GM23338 (cell line): ENCODE measurements around the gene LRP1B. TPM values are rescaled to one million over a fixed set of nuclear protein-coding genes. Genes with fewer than 3 reads are reported as not detected.

Source experiments
- ATAC-seq: fragments of 200-7000 bp; cut with Tn5 transposase; 3 replicates; pipeline ENCODE4 v1.9.1; 2020
- DNase-seq: peaks from one replicate; pipeline ENCODE4 v3.0.0-alpha.2; 2015; ENCODE audit warnings: low spot score
- H2AFZ ChIP-seq: fragments of 200-600 bp; sonication (generic); 2 replicates; pipeline ENCODE4 v1.8.0; 2016; ENCODE audit warnings: antibody characterized with exemption, mild to moderate bottlenecking, moderate library complexity
- H3F3A ChIP-seq: fragments of 200-600 bp; sonication (generic); replicated peaks from 2 replicates; pipeline ENCODE4 v1.8.0; 2017; ENCODE audit warnings: antibody characterized with exemption, mixed run types, low read depth
- H3K27ac ChIP-seq: fragments of 200-600 bp; sonication (generic); 2 replicates; pipeline ENCODE4 v1.6.1; 2016; ENCODE audit warnings: low read depth
- H3K27me3 ChIP-seq: fragments of 200-600 bp; sonication (generic); 2 replicates; pipeline ENCODE4 v1.8.0; 2016; ENCODE audit warnings: mild to moderate bottlenecking, mixed run types, moderate library complexity; ENCODE audit not compliant: insufficient read depth
- H3K36me3 ChIP-seq: fragments of 200-600 bp; sonication (generic); 2 replicates; pipeline ENCODE4 v1.8.0; 2016; ENCODE audit warnings: mild to moderate bottlenecking; ENCODE audit not compliant: insufficient read depth
- H3K4me1 ChIP-seq: fragments of 200-600 bp; sonication (generic); 2 replicates; pipeline ENCODE4 v1.8.0; 2016; ENCODE audit warnings: mild to moderate bottlenecking, moderate library complexity; ENCODE audit not compliant: insufficient read depth
- H3K4me2 ChIP-seq: fragments of 200-600 bp; sonication (generic); 2 replicates; pipeline ENCODE4 v1.7.1; 2017; ENCODE audit warnings: mixed run types
- H3K4me3 ChIP-seq: fragments of 200-600 bp; sonication (generic); 2 replicates; pipeline ENCODE4 v1.6.1; 2016; ENCODE audit warnings: mixed run types
- H3K79me2 ChIP-seq: fragments of 200-600 bp; sonication (generic); replicated peaks from 2 replicates; pipeline ENCODE4 v1.8.0; 2017; ENCODE audit warnings: mild to moderate bottlenecking; ENCODE audit not compliant: insufficient read depth
- H3K9me2 ChIP-seq: fragments of 200-600 bp; sonication (generic); 2 replicates; pipeline ENCODE4 v1.8.0; 2017; ENCODE audit not compliant: insufficient read depth
- H4K20me1 ChIP-seq: fragments of 200-600 bp; sonication (generic); replicated peaks from 2 replicates; pipeline ENCODE4 v1.8.0; 2017; ENCODE audit warnings: mild to moderate bottlenecking; ENCODE audit not compliant: insufficient read depth
- H3K27ac Mint-ChIP-seq: 2 replicates; pipeline ENCODE4 v1.8.0; 2020; ENCODE audit warnings: inconsistent platforms, mild to moderate bottlenecking, moderate library complexity, mixed read lengths
- H3K27me3 Mint-ChIP-seq: 3 replicates; pipeline ENCODE4 v1.8.0; 2022; ENCODE audit warnings: low read depth, mild to moderate bottlenecking, moderate library complexity, mixed read lengths, inconsistent platforms; ENCODE audit not compliant: insufficient read depth, poor library complexity
- H3K36me3 Mint-ChIP-seq: 3 replicates; pipeline ENCODE4 v1.8.0; 2021; ENCODE audit warnings: low read depth, mild to moderate bottlenecking, inconsistent platforms, moderate library complexity, mixed read lengths
- H3K4me1 Mint-ChIP-seq: 3 replicates; pipeline ENCODE4 v1.8.0; 2020; ENCODE audit warnings: mild to moderate bottlenecking, inconsistent platforms, mixed read lengths
- H3K4me3 Mint-ChIP-seq: 3 replicates; pipeline ENCODE4 v1.8.0; 2021; ENCODE audit warnings: moderate library complexity, mild to moderate bottlenecking, inconsistent platforms, mixed read lengths
- H3K9me3 Mint-ChIP-seq: 3 replicates; pipeline ENCODE4 v1.8.0; 2020; ENCODE audit warnings: moderate library complexity, mild to moderate bottlenecking, inconsistent platforms, mixed read lengths
- CREB1 ChIP-seq: fragments of 250-450 bp; sonication (Bioruptor Pico); IDR thresholded peaks from 2 replicates; pipeline ENCODE4 v1.5.0; 2020; ENCODE audit warnings: low read depth, mild to moderate bottlenecking, moderate library complexity
- EZH2phosphoT487 ChIP-seq: fragments of 200-600 bp; sonication (generic); IDR thresholded peaks from one replicate; pipeline ENCODE4 v1.8.1; 2018; ENCODE audit warnings: antibody characterized with exemption; ENCODE audit not compliant: unreplicated experiment
- NANOG ChIP-seq: IDR thresholded peaks from 2 replicates; pipeline ENCODE4 v1.6.1; 2016; ENCODE audit warnings: antibody characterized with exemption, borderline replicate concordance
- POLR2AphosphoS5 ChIP-seq: IDR thresholded peaks from 2 replicates; pipeline ENCODE4 v1.6.1; 2016; ENCODE audit warnings: antibody characterized with exemption, low read depth
- ZNF331 ChIP-seq: fragments of 250-450 bp; sonication (Bioruptor Pico); IDR thresholded peaks from 2 replicates; pipeline ENCODE4 v1.5.0; 2020; ENCODE audit warnings: low read depth, mild to moderate bottlenecking, moderate library complexity
- polyA plus RNA-seq: library from polyadenylated mRNA; unstranded; fragments of >200 nt; fragmentation: Nextera tagmentation; extraction: Ambion mirVana; gene quantifications from 2 replicates; pipeline ENCODE4 v1.2.1, GENCODE V29; 2016
- total RNA-seq: library from RNA; depleted of rRNA; stranded (reverse); fragments of >200 nt; shearing (Covaris generic); gene quantifications from 2 replicates; pipeline ENCODE4 v1.2.3, GENCODE V29; 2014
- TF ChIP-seq, protein P1 (sequence below): fragments of 250-450 bp; sonication (Bioruptor Pico); IDR thresholded peaks from 2 replicates; pipeline ENCODE4 v1.5.0; 2020; ENCODE audit warnings: mild to moderate bottlenecking, moderate library complexity
- TF ChIP-seq, protein P2 (sequence below): IDR thresholded peaks from 2 replicates; pipeline ENCODE4 v1.6.1; 2016; ENCODE audit warnings: antibody characterized with exemption
- TF ChIP-seq, protein P3 (sequence below), 2 experiments: fragments of 200-600 bp in 1 of 2; sonication (generic) in 1 of 2; conservative IDR thresholded peaks; 2 replicates each; pipeline versions ENCODE4 v1.5.1 to v1.6.1; 2016 to 2017; ENCODE audit warnings: antibody characterized with exemption in 2 of 2, low read depth in 2 of 2, mild to moderate bottlenecking in 2 of 2, moderate library complexity in 1 of 2

Gene LRP1B
- total and polyA plus RNA-seq, 2 experiments from 2014 or later = 0.15 to 0.97 TPM

- TF ChIP-seq EZH2phosphoT487 (no peak), ZNF331 (CRISPR knock-in tag) (no peak)
These were observed 1854.2 kb downstream of the LRP1B start (continued) for GRCh38 chr2:140276661-140277060.

- DNase-seq = no peak
- Histone ChIP-seq H3K79me2 (no peaks in the 10 kb centered on the region), H3K9me2 (no peaks in the 10 kb centered on the region), H3K4me3 (no peak overlapping the region), H3K4me2 (no peak overlapping the region), H3K27ac (no peak overlapping the region), H3K36me3 (no peaks in the 10 kb centered on the region), H2AFZ (peak overlapping the region; percentile 34; the same call in 1 of the 2 replicates), H3K27me3 (no peaks in the 10 kb centered on the region), H3K4me1 (no peaks in the 10 kb centered on the region), H4K20me1 (no peaks in the 10 kb centered on the region), H3F3A (no peaks in the 10 kb centered on the region)
- Mint-ChIP-seq H3K4me1 (no peaks in the 10 kb centered on the region; the same call in 2 of the 3 replicates), H3K36me3 (no peaks in the 10 kb centered on the region), H3K27ac (no peak overlapping the region), H3K27me3 (no peaks in the 10 kb centered on the region), H3K4me3 (no peak overlapping the region), H3K9me3 (no peaks in the 10 kb centered on the region)
- no peak for TF ChIP-seq EZH2phosphoT487
- TF ChIP-seq, protein P1, sequence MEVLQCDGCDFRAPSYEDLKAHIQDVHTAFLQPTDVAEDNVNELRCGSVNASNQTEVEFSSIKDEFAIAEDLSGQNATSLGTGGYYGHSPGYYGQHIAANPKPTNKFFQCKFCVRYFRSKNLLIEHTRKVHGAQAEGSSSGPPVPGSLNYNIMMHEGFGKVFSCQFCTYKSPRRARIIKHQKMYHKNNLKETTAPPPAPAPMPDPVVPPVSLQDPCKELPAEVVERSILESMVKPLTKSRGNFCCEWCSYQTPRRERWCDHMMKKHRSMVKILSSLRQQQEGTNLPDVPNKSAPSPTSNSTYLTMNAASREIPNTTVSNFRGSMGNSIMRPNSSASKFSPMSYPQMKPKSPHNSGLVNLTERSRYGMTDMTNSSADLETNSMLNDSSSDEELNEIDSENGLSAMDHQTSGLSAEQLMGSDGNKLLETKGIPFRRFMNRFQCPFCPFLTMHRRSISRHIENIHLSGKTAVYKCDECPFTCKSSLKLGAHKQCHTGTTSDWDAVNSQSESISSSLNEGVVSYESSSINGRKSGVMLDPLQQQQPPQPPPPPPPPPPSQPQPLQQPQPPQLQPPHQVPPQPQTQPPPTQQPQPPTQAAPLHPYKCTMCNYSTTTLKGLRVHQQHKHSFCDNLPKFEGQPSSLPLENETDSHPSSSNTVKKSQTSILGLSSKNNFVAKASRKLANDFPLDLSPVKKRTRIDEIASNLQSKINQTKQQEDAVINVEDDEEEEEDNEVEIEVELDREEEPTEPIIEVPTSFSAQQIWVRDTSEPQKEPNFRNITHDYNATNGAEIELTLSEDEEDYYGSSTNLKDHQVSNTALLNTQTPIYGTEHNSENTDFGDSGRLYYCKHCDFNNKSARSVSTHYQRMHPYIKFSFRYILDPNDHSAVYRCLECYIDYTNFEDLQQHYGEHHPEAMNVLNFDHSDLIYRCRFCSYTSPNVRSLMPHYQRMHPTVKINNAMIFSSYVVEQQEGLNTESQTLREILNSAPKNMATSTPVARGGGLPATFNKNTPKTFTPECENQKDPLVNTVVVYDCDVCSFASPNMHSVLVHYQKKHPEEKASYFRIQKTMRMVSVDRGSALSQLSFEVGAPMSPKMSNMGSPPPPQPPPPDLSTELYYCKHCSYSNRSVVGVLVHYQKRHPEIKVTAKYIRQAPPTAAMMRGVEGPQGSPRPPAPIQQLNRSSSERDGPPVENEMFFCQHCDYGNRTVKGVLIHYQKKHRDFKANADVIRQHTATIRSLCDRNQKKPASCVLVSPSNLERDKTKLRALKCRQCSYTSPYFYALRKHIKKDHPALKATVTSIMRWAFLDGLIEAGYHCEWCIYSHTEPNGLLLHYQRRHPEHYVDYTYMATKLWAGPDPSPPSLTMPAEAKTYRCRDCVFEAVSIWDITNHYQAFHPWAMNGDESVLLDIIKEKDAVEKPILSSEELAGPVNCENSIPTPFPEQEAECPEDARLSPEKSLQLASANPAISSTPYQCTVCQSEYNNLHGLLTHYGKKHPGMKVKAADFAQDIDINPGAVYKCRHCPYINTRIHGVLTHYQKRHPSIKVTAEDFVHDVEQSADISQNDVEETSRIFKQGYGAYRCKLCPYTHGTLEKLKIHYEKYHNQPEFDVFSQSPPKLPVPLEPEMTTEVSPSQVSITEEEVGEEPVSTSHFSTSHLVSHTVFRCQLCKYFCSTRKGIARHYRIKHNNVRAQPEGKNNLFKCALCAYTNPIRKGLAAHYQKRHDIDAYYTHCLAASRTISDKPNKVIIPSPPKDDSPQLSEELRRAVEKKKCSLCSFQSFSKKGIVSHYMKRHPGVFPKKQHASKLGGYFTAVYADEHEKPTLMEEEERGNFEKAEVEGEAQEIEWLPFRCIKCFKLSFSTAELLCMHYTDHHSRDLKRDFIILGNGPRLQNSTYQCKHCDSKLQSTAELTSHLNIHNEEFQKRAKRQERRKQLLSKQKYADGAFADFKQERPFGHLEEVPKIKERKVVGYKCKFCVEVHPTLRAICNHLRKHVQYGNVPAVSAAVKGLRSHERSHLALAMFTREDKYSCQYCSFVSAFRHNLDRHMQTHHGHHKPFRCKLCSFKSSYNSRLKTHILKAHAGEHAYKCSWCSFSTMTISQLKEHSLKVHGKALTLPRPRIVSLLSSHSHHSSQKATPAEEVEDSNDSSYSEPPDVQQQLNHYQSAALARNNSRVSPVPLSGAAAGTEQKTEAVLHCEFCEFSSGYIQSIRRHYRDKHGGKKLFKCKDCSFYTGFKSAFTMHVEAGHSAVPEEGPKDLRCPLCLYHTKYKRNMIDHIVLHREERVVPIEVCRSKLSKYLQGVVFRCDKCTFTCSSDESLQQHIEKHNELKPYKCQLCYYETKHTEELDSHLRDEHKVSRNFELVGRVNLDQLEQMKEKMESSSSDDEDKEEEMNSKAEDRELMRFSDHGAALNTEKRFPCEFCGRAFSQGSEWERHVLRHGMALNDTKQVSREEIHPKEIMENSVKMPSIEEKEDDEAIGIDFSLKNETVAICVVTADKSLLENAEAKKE (CRISPR knock-in tag) = no peak
- no peak for ATAC-seq
These were observed 1855.4 kb downstream of the LRP1B start for GRCh38 chr2:140275427-140275826.

- H3K4me2 ChIP-seq = no peak overlapping the region
- peak overlapping the region; percentile 34; the same call in 1 of the 2 replicates for H2AFZ ChIP-seq
- no peak overlapping the region for H3K4me3 ChIP-seq
- H3K4me3 Mint-ChIP-seq = no peak overlapping the region
- no peak overlapping the region for H3K27ac Mint-ChIP-seq
- no peaks in the 10 kb centered on the region; the same call in 2 of the 3 replicates for H3K4me1 Mint-ChIP-seq
- H3K79me2 ChIP-seq = no peaks in the 10 kb centered on the region
- H3K27me3 ChIP-seq = no peaks in the 10 kb centered on the region
- no peaks in the 10 kb centered on the region for H3K9me2 ChIP-seq
- no peaks in the 10 kb centered on the region for H3K9me3 Mint-ChIP-seq
- no peak for DNase-seq
- H3K36me3 Mint-ChIP-seq = no peaks in the 10 kb centered on the region
- H3K27ac ChIP-seq = no peak overlapping the region
- no peaks in the 10 kb centered on the region for H4K20me1 ChIP-seq
- H3K27me3 Mint-ChIP-seq = no peaks in the 10 kb centered on the region
- H3F3A ChIP-seq = no peaks in the 10 kb centered on the region
- H3K36me3 ChIP-seq = no peaks in the 10 kb centered on the region
- no peaks in the 10 kb centered on the region for H3K4me1 ChIP-seq
- ATAC-seq = no peak
- TF ChIP-seq NANOG (no peak), EZH2phosphoT487 (no peak), ZNF331 (CRISPR knock-in tag) (no peak), POLR2AphosphoS5 (no peak), CREB1 (CRISPR knock-in tag) (no peak)
- TF ChIP-seq, protein P2, sequence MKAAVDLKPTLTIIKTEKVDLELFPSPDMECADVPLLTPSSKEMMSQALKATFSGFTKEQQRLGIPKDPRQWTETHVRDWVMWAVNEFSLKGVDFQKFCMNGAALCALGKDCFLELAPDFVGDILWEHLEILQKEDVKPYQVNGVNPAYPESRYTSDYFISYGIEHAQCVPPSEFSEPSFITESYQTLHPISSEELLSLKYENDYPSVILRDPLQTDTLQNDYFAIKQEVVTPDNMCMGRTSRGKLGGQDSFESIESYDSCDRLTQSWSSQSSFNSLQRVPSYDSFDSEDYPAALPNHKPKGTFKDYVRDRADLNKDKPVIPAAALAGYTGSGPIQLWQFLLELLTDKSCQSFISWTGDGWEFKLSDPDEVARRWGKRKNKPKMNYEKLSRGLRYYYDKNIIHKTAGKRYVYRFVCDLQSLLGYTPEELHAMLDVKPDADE = no peak
- TF ChIP-seq, protein P3, sequence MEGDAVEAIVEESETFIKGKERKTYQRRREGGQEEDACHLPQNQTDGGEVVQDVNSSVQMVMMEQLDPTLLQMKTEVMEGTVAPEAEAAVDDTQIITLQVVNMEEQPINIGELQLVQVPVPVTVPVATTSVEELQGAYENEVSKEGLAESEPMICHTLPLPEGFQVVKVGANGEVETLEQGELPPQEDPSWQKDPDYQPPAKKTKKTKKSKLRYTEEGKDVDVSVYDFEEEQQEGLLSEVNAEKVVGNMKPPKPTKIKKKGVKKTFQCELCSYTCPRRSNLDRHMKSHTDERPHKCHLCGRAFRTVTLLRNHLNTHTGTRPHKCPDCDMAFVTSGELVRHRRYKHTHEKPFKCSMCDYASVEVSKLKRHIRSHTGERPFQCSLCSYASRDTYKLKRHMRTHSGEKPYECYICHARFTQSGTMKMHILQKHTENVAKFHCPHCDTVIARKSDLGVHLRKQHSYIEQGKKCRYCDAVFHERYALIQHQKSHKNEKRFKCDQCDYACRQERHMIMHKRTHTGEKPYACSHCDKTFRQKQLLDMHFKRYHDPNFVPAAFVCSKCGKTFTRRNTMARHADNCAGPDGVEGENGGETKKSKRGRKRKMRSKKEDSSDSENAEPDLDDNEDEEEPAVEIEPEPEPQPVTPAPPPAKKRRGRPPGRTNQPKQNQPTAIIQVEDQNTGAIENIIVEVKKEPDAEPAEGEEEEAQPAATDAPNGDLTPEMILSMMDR (conservative IDR thresholded peaks at IDR 0.05; ENCODE audit: low read depth in 2 of 2) = no peak
These were observed 1855.9 kb downstream of the LRP1B start for GRCh38 chr2:140274891-140275290.
